NK-92 (cell line): ENCODE data around the gene RNGTT.
"Not testable (repeated sequence)": the region's sequence is repeated elsewhere in the genome, so short reads cannot be mapped to it uniquely, and the experiment has no call there.

Experiments used
- DNase-seq: peaks from one replicate; lab custom pipeline; 2025; ENCODE audit not compliant: unreplicated experiment; lab: John Stamatoyannopoulos, UW

RNGTT gene

GRCh38 chr6:88963139-88964090 lies at the start of gene RNGTT:
RNGTT (minus strand) TSS chr6:88963618; CDS start chr6:88963409, 209 bp downstream.
- DNase-seq, result peak; percentile 78

GRCh38 chr6:89011436-89011835 lies 48.0 kb upstream of the RNGTT start:
- DNase-seq, result no peak

GRCh38 chr6:89010825-89011224 lies 47.4 kb upstream of the RNGTT start:
- no peak for DNase-seq

GRCh38 chr6:89009624-89010059 lies 46.2 kb upstream of the RNGTT start:
- no peak for DNase-seq

GRCh38 chr6:89008815-89009374 lies 45.5 kb upstream of the RNGTT start:
- no peak for DNase-seq

- no peak for DNase-seq
These were observed 44.8 kb upstream of the RNGTT start for GRCh38 chr6:89008001-89008814.

- no peak for DNase-seq
These were observed 44.0 kb upstream of the RNGTT start for GRCh38 chr6:89007209-89008000.

- DNase-seq, result no peak
These were observed 39.1 kb upstream of the RNGTT start for GRCh38 chr6:89002523-89002922.

- DNase-seq, result no peak
These were observed 33.9 kb upstream of the RNGTT start for GRCh38 chr6:88997327-88997726.

GRCh38 chr6:88992741-88993552 lies 29.5 kb upstream of the RNGTT start:
- DNase-seq, result no peak

GRCh38 chr6:88989215-88989614 lies 25.8 kb upstream of the RNGTT start:
- no peak for DNase-seq

- no peak for DNase-seq
These were observed 24.5 kb upstream of the RNGTT start for GRCh38 chr6:88987922-88988321.

- DNase-seq, result no peak
These were observed 22.5 kb upstream of the RNGTT start for GRCh38 chr6:88985901-88986300.

GRCh38 chr6:88984606-88985005 lies 21.2 kb upstream of the RNGTT start:
- DNase-seq, result no peak

- DNase-seq, result no peak
These were observed 20.7 kb upstream of the RNGTT start for GRCh38 chr6:88984152-88984551.

- DNase-seq, result no peak
These were observed 20.1 kb upstream of the RNGTT start for GRCh38 chr6:88983532-88983931.

- not testable (repeated sequence) for DNase-seq
These were observed 19.7 kb upstream of the RNGTT start for GRCh38 chr6:88983129-88983528.

GRCh38 chr6:88982720-88983119 lies 19.3 kb upstream of the RNGTT start:
- no peak for DNase-seq

GRCh38 chr6:88975369-88975768 lies 12.0 kb upstream of the RNGTT start:
- no peak for DNase-seq
